HG02943 (cell line): ENCODE data around the gene HS1BP3.

Experiments used
- ATAC-seq: cut with Tn5 transposase; IDR thresholded peaks from one replicate; pipeline ENCODE4 v1.9.1; 2021; ENCODE audit warnings: mild to moderate bottlenecking, low read depth, moderate library complexity; ENCODE audit not compliant: unreplicated experiment

The HS1BP3 gene

GRCh38 chr2:20575935-20576597, 74.8 kb downstream of the HS1BP3 start:
- ATAC-seq: no peak

DNA sequence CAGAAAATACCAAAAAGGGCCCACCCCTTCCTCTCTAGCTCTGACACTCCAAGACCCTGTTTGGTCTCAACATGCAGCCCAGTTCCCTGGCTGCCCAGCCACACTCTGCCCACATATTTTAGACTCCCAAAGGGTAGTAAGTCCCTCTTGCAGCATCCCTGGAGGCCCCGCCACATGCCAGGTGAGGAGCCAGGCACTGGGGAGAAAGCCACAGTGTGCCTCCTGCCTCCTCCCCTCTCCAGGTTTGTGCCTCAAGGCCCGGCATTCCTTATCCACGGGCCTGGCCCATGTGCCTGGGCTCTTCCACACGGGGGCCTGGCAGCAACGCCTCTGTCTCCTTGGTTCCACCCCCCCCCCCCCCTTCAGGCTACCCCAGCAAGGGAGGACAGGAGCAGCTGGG, 75.5 kb downstream of the HS1BP3 start:
- ATAC-seq: no peak

- ATAC-seq: no peak
Observed at GRCh38 chr2:20574930-20575329, 76.0 kb downstream of the HS1BP3 start.

GRCh38 chr2:20574423-20574911, 76.4 kb downstream of the HS1BP3 start:
- ATAC-seq: no peak

DNA sequence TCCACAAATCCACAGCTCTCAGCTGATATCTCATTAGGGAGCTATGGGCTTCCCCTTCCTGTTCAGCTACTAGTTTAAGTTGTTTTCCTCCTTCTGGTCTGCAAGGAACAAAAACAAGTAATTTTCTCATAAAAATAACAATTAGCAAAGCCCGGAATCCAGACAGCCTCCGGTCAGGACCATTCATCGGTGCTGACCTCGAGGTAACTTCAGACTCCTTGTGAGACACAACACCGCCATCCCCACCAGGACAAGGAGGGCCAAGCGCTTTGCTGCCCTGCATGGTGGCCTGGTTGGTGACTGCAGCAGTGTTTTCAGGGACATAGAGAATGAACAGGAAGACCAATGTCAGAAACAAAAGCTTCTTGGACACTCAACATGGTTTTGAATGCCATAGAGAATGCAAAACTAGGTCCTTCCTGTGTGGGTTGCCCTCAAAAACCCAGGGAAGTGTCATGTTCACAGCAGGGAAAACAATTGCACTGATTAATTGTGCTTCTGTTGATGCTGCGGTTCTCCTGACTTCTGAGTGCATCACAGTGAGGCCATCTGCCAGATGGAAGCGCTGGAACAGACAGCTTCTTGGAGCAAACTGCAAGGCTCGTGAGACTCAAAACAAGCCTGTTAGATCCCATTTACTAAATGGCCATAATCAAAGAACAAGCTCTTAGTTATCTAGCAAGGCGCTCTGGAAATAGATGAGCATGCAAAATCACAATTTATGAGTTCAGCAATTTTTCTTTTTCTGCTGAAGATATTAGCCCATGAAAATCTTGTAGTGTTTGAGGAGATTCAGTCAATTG, 77.1 kb downstream of the HS1BP3 start:
- no peak for ATAC-seq

DNA sequence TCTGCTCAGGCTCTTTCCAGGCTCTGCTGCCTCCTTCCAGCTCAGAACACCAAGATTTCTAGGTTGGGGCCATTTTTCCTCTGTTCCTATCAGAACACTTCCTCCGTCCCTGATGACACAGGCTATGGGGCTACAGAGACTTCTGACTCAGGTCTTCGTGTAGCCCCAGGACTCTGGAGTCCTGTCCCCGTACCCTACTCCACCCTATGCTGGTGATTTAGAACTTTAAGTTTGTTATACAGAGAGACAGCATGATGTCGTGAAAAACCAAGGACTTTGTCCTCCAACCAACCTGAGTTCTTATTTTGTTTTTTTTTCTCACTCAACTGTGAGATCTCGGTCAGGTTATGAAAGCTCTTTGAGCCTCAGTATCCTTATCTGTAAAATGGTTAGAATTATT, 78.7 kb downstream of the HS1BP3 start:
- ATAC-seq: no peak

DNA sequence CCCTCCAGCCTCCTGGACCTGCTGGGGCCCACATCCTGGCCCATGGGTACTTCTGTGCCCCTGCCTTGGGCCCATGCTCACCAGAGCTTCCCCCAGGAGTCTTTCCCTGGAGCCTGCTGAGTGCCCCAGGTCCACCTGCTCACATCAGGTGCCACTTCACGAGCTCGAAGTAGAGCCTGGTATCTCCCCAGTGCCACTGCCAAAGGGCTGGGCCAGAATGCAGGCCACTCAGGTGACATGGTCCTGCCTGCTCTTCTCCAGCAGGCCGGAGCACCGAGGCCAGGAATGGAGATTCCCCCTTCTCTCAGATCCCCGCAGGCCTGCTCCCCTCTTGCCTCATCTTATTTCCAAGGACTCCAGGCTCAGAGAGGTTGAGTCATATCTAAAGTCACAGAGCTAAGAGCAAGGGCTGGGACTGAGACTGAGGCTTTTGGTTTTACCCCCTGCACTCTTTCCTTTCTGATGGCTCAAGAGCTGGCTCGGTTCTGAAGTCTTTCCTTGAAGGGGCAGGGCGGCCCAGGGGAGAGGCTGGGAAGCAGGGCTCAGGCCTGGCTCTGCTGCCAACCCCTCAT, 79.2 kb downstream of the HS1BP3 start:
- ATAC-seq: no peak

GRCh38 chr2:20571231-20571630, 79.7 kb downstream of the HS1BP3 start:
- ATAC-seq: no peak

GRCh38 chr2:20570249-20570648, 80.6 kb downstream of the HS1BP3 start:
- ATAC-seq: no peak

DNA sequence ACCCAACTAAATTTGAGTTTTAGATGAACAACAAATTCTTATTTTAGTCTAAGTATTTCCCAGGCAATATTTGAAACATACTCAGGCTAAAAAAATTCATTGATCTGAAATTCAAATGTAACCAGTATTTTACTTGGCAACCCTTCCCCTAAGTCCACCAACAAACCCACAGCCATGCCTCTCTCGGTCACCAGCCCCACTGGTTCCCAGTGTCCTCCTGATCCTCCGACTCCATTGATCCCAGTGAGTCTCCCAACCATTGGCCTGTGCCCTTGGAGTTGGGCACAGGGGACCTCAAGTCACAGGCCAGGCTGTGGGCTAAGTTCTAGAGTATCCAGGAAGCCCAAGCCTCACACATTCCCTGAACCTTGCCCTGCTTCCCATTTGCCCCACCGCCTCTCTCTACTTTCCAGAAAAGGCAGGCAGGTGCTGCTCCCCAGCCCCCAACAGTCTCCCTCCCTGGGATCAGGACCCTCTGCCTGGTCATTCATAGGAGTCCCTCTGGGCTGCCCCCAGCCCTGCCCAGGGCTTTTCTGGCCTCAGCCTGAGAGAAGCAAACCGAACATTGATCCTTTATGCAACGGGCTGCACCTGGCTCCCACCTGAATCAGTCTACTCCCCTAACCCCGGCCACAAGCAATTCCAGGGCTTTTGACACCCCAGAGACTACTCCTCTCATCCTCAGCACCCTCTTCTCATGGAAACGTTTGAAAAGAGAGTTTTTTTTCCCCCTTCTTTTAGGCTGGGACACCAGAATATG, 81.3 kb downstream of the HS1BP3 start:
- no peak for ATAC-seq

DNA sequence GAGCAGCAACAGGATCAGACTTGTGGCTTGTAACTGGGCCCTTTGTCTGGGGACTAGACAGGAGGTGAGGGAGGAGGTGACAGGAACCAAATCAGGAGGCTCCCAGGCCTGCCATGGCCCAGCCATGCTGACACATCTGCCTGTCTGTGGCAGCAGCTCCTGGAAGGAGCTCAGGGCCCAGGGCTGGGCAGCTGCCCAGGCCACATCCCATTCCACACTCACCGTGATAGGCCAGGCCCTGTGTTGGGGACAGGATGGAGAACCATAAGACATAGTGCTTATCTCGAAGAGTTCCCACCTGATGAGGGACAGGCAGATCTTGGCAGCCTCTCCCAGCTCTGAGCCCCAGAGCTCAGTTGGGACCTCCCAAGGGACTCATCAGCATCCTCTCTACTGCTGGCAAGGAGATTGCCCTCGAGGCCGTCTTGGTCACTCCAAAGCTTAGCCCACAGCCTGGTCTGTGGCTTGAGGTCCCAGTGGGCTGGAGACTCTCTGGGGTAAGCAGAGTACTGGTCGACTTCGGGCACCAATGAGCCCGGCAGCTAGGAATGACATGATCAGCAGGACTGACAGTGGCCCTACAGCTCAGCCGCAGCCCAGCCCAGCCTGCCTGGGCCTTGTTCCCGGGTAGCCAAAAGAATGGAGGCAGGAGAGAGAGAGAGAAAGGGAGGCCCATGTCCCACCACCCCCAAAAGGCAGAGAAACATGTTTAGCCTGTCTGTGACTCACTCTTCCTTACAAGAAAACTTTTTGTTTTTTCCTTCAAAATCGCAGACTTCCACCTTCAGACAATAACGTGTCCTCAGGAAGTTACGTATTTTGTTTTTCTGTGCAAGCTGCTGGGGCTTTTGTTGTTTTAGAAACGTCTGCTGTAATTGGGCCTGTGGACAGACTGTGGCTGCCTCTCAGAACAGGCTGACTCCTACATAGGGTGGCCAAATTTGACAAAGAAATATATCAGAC, 82.1 kb downstream of the HS1BP3 start:
- ATAC-seq: no peak

DNA sequence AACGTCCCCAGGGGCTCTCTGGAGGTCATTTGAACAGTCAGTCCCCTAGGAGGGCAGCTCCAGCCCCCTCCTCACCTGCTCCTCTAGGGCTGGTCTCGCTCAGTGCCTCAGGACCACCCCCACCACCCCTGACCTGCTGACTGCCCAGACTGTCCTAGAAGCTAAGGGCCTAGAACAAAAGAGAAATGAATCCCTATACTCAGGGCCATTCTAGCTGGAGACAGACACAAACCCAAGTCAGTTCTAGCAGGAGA, 83.0 kb downstream of the HS1BP3 start:
- no peak for ATAC-seq
